GM21825 (cell line): Measurements from ENCODE around the gene ATG16L2.
"Not testable (repeated sequence)": the region's sequence is repeated elsewhere in the genome, so short reads cannot be mapped to it uniquely, and the experiment has no call there.

ENCODE experiments used
- ATAC-seq: cut with Tn5 transposase; IDR thresholded peaks from one replicate; pipeline ENCODE4 v1.9.1; 2021; ENCODE audit warnings: mild to moderate bottlenecking, moderate library complexity; ENCODE audit not compliant: unreplicated experiment

Gene ATG16L2

GRCh38 chr11:72793425-72794367 is 20.5 kb upstream of the ATG16L2 start, which contains the start of gene STARD10:
TSS of gene STARD10 (minus strand) at chr11:72794047. CDS start at chr11:72781181, 12,866 bp downstream.
- ATAC-seq = peak; percentile 86

GRCh38 chr11:72798361-72798760 is 15.8 kb upstream of the ATG16L2 start:
- no peak for ATAC-seq

GRCh38 chr11:72799441-72799840 is 14.8 kb upstream of the ATG16L2 start:
- ATAC-seq = no peak

- ATAC-seq = no peak
Observed at GRCh38 chr11:72802822-72803221, 11.4 kb upstream of the ATG16L2 start.

DNA sequence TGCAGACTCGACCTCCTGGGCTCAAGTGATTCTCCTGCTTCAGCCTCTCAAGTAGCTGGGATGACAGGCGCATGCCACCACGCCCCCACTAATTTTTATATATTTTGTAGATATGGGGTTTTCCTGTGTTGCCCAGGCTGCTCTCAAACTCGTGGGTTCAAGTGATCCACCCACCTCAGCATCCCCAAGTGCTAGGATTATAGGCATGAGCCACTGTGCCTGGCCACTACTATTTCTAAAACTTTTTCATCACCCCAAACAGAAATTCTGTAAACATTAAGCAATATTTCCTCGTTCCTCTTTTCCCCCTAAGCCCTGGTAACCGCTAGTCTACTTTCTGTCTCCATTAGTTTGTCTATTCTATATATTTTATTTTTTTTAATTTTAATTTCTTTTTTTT is 9.0 kb upstream of the ATG16L2 start:
- ATAC-seq = no peak

DNA sequence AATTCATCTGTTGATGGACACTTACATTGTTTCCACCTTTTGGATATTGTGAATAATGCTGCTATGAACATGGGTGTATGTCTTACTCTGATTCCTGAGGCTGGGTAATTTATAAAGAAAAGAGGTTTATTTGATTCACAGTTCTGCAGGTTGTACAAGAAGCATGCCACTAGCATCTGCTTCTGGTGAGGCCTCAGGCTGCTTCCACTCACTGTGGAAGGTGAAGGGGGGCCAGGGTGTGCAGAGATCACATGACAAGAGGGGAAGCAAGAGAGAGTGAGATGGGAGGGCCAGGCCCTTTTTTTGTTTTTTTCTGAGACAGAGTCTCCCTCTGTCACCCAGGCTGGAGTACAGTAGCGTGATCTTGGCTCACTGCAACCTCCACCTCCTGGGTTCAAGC is 7.8 kb upstream of the ATG16L2 start:
- not testable (repeated sequence) for ATAC-seq

DNA sequence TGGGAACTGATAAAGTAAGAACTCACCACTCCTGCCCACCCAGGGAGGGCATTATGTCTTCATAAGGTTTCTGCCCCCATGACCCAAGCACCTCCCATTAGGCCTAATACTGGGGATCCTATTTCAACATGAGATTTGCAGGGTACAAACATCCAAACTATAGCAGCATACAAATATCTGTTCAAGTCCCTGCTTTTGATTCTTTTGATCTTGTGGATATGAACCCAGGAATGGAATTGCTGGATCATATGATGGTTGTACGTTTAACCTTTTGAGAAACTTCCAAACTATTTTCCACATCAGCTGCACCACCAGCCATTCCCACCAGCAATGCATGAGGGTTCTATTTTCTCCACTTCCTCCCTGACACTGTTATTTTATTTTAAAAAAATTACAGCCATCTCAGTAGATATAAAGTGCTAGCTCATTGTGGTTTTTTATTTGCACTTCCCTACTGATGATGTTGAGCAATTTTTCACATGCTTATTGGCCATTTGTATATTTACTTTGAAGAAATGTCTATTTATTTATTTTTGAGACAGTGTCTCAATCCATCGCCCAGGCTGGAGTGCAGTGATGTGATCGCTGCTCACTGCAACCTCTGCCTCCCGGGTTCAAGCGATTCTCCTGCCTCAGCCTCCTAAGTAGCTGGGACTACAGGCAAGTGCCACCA is 7.1 kb upstream of the ATG16L2 start:
- no peak for ATAC-seq

- ATAC-seq = no peak
Observed at GRCh38 chr11:72807792-72808191, 6.4 kb upstream of the ATG16L2 start.

GRCh38 chr11:72808331-72808798 is 5.8 kb upstream of the ATG16L2 start:
- ATAC-seq = no peak

GRCh38 chr11:72811686-72812085 is 2.5 kb upstream of the ATG16L2 start:
- ATAC-seq = not testable (repeated sequence)

GRCh38 chr11:72812604-72812966 is 1.6 kb upstream of the ATG16L2 start:
- ATAC-seq = no peak

DNA sequence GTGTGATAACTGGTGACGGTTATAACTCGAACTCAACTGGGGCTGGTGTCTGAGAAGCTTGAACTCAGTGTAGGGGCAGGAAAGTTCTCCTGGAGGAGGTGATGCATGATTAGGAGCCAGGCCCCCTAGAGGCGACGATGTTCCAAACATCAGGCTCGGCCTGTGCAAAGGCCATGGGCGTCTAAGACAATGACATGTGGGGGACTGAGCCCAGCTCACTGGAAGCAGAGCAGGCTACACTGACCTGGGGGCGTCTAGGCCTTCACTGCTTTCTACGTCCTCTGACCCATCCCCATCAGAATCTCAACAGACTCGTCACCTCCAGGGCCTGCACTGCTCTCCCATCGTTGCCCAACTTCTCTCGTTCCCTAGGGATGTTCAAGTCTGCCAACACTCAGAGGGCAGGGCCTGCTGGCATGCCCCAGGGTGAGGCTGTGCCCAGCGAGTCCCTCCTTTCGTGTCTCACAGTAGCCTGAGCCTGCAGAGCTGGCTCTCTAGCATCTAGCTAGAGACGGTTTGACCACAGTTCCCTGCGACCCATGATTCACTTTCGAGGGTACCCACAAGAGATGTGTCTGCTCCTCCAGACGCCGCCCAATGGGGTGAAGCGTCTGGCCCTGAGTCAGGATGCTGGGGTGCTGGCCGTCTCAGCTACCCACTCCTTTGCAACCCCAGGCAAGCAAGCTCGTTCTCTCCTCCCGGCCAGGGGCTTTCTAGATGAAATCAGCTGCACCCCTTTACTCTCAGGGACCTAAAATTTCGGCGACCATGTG is 1.1 kb upstream of the ATG16L2 start:
- peak; percentile 24 for ATAC-seq

DNA sequence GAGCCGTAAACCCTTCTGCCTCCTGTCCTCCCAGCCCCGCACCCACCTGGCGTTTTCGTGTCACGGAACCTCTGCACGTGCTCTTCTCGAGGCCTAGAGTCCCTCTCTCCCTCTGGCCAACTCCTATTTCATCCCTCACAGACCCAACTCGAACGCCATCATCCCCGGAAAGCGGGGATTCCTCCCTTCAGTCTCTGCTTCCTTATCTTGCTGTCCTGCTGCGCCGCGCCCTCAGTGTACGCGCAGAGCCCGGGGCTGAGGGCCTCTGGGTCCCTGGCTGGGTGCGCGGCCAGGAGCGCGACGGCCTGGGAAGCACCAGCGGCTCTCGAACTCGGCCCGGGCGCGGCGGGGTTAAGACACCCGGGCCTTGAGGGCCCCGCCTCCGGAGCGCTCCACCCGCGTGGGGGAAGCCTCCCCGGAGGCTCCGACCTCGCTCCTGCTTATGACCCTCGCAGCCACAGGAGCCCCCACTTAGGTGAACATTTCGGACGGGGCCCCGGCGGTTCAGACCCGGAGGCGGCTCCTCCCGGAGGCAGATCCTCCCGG is 398 bp upstream of the ATG16L2 start:
- peak; percentile 43 for ATAC-seq

- ATAC-seq = no peak
Observed at GRCh38 chr11:72815110-72815618, 953 bp downstream of the ATG16L2 start.

DNA sequence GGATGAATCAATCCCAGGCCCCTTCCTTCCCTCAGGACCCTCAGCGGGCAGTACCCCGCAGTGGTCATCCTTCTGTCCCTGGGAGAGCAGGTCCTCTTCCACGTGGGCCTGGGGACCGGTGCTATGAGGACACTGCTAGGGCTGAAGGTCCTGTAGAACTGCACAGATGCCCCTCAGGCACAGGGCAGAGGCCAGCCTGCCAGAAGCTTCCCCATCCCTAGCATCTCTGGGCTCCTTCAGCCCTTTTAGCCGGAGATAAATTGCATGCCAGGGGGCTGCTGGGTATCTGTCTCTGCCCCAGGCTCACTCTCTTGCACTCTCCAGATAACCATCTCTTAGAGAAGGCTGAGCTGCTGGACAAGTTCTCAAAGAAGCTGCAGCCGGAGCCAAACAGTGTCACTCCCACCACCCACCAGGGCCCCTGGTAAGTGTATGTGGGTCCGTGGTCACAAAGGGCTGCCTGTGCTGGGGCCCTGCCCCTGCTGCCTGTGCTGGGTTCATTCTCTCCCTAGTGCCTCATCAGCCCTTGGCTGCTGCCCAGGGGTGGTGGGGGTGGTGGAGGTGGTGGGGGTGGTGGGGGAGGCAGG is 2.3 kb downstream of the ATG16L2 start:
- ATAC-seq = no peak

- no peak for ATAC-seq
Observed at GRCh38 chr11:72817966-72818365, 3.8 kb downstream of the ATG16L2 start.

DNA sequence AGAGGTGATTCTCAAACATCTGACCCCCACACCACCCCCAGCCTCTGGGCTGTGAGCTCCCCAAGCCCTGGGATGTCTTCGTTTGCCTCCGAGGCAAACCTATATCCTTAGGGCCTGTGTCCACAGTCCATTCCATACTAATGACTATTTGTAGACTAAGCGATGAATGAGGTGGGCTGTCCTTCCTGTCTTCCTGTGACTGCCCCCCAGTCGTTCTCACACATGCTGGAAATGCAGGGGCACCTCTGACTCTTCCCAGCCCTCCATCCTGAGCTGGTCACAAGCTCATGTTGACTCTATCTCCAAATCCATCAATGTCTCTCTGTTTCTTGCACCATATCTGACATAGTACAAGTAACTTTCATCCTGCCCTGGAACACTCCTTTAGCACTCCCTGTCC is 4.8 kb downstream of the ATG16L2 start:
- ATAC-seq = no peak

DNA sequence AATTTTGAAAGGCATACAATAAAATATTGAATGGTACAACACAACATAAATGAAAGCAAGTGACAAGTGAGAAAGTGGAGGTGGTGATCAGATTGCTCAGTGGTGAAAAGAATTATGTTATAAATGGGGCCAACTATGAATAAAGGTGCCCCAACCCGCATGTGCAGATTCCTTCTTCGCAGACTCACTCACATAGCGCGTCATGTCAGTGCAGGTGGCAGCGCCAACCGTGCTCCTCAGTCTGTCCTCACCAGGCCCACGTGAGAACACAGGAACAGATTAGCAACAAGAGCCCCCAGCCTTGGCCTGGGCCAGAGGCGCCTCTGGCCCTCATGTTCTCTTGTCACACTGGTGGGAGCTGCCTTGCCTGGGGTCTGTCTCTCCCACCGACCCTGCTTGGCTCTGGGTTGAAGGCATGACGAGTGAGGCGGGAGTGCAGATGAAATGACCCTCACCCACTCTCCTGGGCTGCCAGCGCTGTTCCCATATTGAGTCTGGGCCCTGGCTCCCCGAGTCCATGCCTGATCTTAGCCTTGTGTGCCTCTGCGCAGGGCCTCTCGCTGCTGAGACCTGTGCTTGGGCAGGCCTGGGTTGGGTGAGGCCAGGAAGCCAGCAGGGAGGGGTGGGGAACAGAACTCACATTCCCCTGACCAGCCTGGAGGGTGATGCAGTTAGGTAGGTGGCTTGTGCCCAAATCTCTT is 6.4 kb downstream of the ATG16L2 start:
- ATAC-seq = no peak

GRCh38 chr11:72821221-72821919 is 7.2 kb downstream of the ATG16L2 start:
- no peak for ATAC-seq
